Endothelial cell of umbilical vein (primary cell): Measurements from ENCODE around the gene AGO4. TPM values are rescaled to one million over a fixed set of nuclear protein-coding genes. Genes with fewer than 3 reads are reported as not detected.

Experiments used
- BruUV-seq: library from RNA; stranded (reverse); fragments of 400-500 nt; replicated peaks from 2 replicates; lab custom pipeline; 2021; lab: Mats Ljungman, UMichigan
- CTCF ChIA-PET: fragments of 300-600, 350-600 bp; sonication (Branson Sonifier 250); formaldehyde crosslinking; loops from one replicate; lab custom pipeline; 2021; ENCODE audit warnings: antibody characterized with exemption, inconsistent platforms; lab: Charles Lee
- POLR2A ChIA-PET: fragments of 300-600, 350-600 bp; sonication (Branson Sonifier 250); formaldehyde crosslinking; loops from one replicate; lab custom pipeline; 2021; ENCODE audit warnings: antibody characterized with exemption, inconsistent platforms; lab: Charles Lee
- DNase-seq: peaks from one replicate; pipeline ENCODE4 v3.0.0-alpha.2; 2011; ENCODE audit warnings: low read depth, low spot score
- FAIRE-seq: peaks from 2 replicates; lab custom pipeline; 2011; peaks lifted over from hg19 to GRCh38; lab: Jason Lieb, UNC
- H2AFZ ChIP-seq: 2 replicates; pipeline ENCODE4 v1.6.0; 2012; ENCODE audit warnings: low read depth, low read length, control low read depth, inconsistent platforms
- H3K27ac ChIP-seq: 2 replicates; pipeline ENCODE4 v1.5.1; 2011; ENCODE audit warnings: low read depth, mild to moderate bottlenecking, control low read depth, low read length, moderate library complexity; ENCODE audit not compliant: insufficient read depth
- H3K27me3 ChIP-seq, 2 experiments: 2 replicates each; pipeline versions ENCODE4 v1.6.0 to v1.6.1; 2011; ENCODE audit warnings: low read length in 2 of 2, mixed read lengths in 1 of 2; ENCODE audit not compliant: control insufficient read depth in 2 of 2, insufficient read depth in 2 of 2
- H3K36me3 ChIP-seq, 2 experiments: 2 replicates in 1 of 2; 3 replicates in 1 of 2; pipeline ENCODE4 v1.5.1; 2011; ENCODE audit warnings: low read length in 2 of 2, mild to moderate bottlenecking in 1 of 2, moderate library complexity in 1 of 2; ENCODE audit not compliant: control insufficient read depth in 2 of 2, insufficient read depth in 2 of 2; ENCODE audit errors: extremely low read depth in 1 of 2
- H3K4me1 ChIP-seq: 3 replicates; pipeline ENCODE4 v1.5.1; 2011; ENCODE audit warnings: mild to moderate bottlenecking, low read length; ENCODE audit not compliant: control insufficient read depth, insufficient read depth; ENCODE audit errors: extremely low read depth
- H3K4me2 ChIP-seq: 2 replicates; pipeline ENCODE4 v1.6.1; 2011; ENCODE audit warnings: low read length, control low read depth, mixed read lengths; ENCODE audit not compliant: insufficient read depth
- H3K4me3 ChIP-seq, 3 experiments: fragments of 200-600 bp in 1 of 3; sonication (generic), shearing (Covaris generic) in 1 of 3; replicated peaks in 1 of 3; 2 replicates each; pipeline ENCODE4 v1.5.1; 2011 to 2016; ENCODE audit warnings: control low read depth in 3 of 3, low read length in 3 of 3, mild to moderate bottlenecking in 2 of 3, inconsistent platforms in 1 of 3, low read depth in 1 of 3, moderate library complexity in 1 of 3; ENCODE audit not compliant: insufficient read depth in 1 of 3
- H3K79me2 ChIP-seq: 2 replicates; pipeline ENCODE4 v1.6.0; 2012; ENCODE audit warnings: low read length, inconsistent platforms; ENCODE audit not compliant: control insufficient read depth, insufficient read depth
- H3K9ac ChIP-seq: replicated peaks from 2 replicates; pipeline ENCODE3; 2011; ENCODE audit warnings: low read length, control low read depth; ENCODE audit not compliant: insufficient read depth; ENCODE audit errors: extremely low read depth
- H3K9me1 ChIP-seq: replicated peaks from 3 replicates; pipeline ENCODE4 v1.6.0; 2011; ENCODE audit warnings: mild to moderate bottlenecking, low read length; ENCODE audit not compliant: control insufficient read depth, insufficient read depth; ENCODE audit errors: extremely low read depth
- H3K9me3 ChIP-seq: replicated peaks from 2 replicates; pipeline ENCODE4 v1.5.1; 2012; ENCODE audit warnings: low read length, inconsistent platforms; ENCODE audit not compliant: control insufficient read depth, insufficient read depth
- H4K20me1 ChIP-seq: replicated peaks from 2 replicates; pipeline ENCODE3; 2011; ENCODE audit warnings: mild to moderate bottlenecking, low read length; ENCODE audit not compliant: control insufficient read depth, insufficient read depth; ENCODE audit errors: extremely low read depth
- EZH2 ChIP-seq: IDR thresholded peaks from 2 replicates; pipeline ENCODE4 v1.6.1; 2012; ENCODE audit warnings: borderline replicate concordance, low read depth, mild to moderate bottlenecking, moderate library complexity, low read length, inconsistent platforms; ENCODE audit not compliant: severe bottlenecking
- FOS ChIP-seq: IDR thresholded peaks from 2 replicates; pipeline ENCODE4 v1.6.1; 2011; ENCODE audit warnings: mild to moderate bottlenecking, low read length, moderate library complexity, borderline replicate concordance; ENCODE audit not compliant: insufficient read depth
- GATA2 ChIP-seq: IDR thresholded peaks from 2 replicates; pipeline ENCODE4 v1.7.0; 2011; ENCODE audit warnings: low read depth, mild to moderate bottlenecking, moderate library complexity, mixed read lengths, low read length; ENCODE audit not compliant: insufficient read length, insufficient read depth
- JUN ChIP-seq: IDR thresholded peaks from 2 replicates; pipeline ENCODE4 v1.6.1; 2011; ENCODE audit warnings: borderline replicate concordance, low read depth; ENCODE audit not compliant: insufficient read length, insufficient read depth
- MYC ChIP-seq: IDR thresholded peaks from one replicate; pipeline ENCODE4 v1.6.1; 2011; ENCODE audit warnings: mild to moderate bottlenecking, low read depth, low read length
- POLR2A ChIP-seq: IDR thresholded peaks from 2 replicates; pipeline ENCODE4 v1.6.1; 2012; ENCODE audit warnings: low read depth, mild to moderate bottlenecking, control low read depth, low read length
- POLR2AphosphoS5 ChIP-seq: IDR thresholded peaks from 2 replicates; pipeline ENCODE4 v1.6.1; 2012; ENCODE audit warnings: low read depth, mild to moderate bottlenecking, control low read depth, low read length, moderate library complexity; ENCODE audit not compliant: insufficient read depth
- dilution Hi-C: fragments of 300-500 bp; cut with MboI; formaldehyde crosslinking; loops from one replicate; pipeline ENCODE4 v1.15.0; 2019; ENCODE audit warnings: low sequenced_read_pairs; ENCODE audit not compliant: extremely low pct_ligation_motif_present
- intact Hi-C: fragments of 100-400 bp; cut with micrococcal nuclease; formaldehyde crosslinking; loops from one replicate; pipeline ENCODE4 v1.10.0; 2022
- polyA plus RNA-seq, 4 experiments: library from polyadenylated mRNA; depleted of rRNA in 3 of 4; stranded (reverse) in 3 of 4; unstranded in 1 of 4; fragments of >200 nt; gene quantifications; 2 replicates each; pipeline versions ENCODE4 v1.2.1 to v1.2.3, GENCODE V29; 2011 to 2012; ENCODE audit warnings: missing spikeins in 1 of 4
- total RNA-seq: library from RNA; stranded (reverse); gene quantifications from 2 replicates; pipeline ENCODE4 v1.2.3, GENCODE V29; 2021
- TF ChIP-seq, protein P1 (sequence below): IDR thresholded peaks from 2 replicates; pipeline ENCODE4 v1.6.1; 2011; ENCODE audit not compliant: insufficient read depth, insufficient read length
- TF ChIP-seq, protein P2 (sequence below), 2 donors: IDR thresholded peaks; 1 replicate in 1 of 2; 2 replicates in 1 of 2; pipeline ENCODE4 v1.5.1; 2011; ENCODE audit warnings: low read length in 2 of 2, mild to moderate bottlenecking in 2 of 2, moderate library complexity in 2 of 2, control low read depth in 1 of 2, inconsistent platforms in 1 of 2, low read depth in 1 of 2; ENCODE audit not compliant: insufficient read depth in 1 of 2; ENCODE audit errors: extremely low read depth in 1 of 2

Gene AGO4
- total and polyA plus RNA-seq, 2 donors (not counting 3 experiments of a cell fraction or from before 2014, with no cell fraction given): 11.1 to 19.8 TPM

DNA sequence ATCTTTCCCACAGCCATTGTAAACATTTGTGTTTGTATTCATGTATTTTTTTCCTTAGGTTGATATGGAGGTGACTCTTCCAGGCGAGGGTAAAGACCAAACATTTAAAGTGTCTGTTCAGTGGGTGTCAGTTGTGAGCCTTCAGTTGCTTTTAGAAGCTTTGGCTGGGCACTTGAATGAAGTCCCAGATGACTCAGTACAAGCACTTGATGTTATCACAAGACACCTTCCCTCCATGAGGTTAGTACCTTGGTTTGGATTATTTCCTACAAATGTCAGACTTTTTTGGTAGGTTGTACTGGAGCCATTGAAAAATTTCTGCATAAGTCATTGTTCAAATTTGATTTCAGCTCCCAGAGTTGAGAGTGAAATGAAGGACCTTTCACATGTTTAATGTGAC lies 17.4 kb downstream of the AGO4 start:
- no peak overlapping the region for H3K4me3 ChIP-seq
- ChIA-PET CTCF (no interaction called here), POLR2A (no interaction called here)
- peaks cover 4% of the 10 kb centered on the region for H3K9me1 ChIP-seq
- H3K36me3 ChIP-seq: peaks cover 5 to 11% of the 10 kb centered on the region in 2 experiments
- FAIRE-seq (no peak), DNase-seq (no peak)
- no peaks in the 10 kb centered on the region for H4K20me1 ChIP-seq
- no peak overlapping the region for H2AFZ ChIP-seq
- dilution Hi-C loops (no loop called here), intact Hi-C loops (no loop called here)
- no peak overlapping the region for H3K27ac ChIP-seq
- H3K27me3 ChIP-seq: no peaks in the 10 kb centered on the region
- H3K4me2 ChIP-seq: no peak overlapping the region
- no peaks in the 10 kb centered on the region for H3K9me3 ChIP-seq
- H3K4me1 ChIP-seq: no peaks in the 10 kb centered on the region
- H3K9ac ChIP-seq: no peak overlapping the region
- no peaks in the 10 kb centered on the region for H3K79me2 ChIP-seq
- TF ChIP-seq, protein P1, sequence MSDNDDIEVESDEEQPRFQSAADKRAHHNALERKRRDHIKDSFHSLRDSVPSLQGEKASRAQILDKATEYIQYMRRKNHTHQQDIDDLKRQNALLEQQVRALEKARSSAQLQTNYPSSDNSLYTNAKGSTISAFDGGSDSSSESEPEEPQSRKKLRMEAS: no peak
- BruUV-seq: no TSS peak

DNA sequence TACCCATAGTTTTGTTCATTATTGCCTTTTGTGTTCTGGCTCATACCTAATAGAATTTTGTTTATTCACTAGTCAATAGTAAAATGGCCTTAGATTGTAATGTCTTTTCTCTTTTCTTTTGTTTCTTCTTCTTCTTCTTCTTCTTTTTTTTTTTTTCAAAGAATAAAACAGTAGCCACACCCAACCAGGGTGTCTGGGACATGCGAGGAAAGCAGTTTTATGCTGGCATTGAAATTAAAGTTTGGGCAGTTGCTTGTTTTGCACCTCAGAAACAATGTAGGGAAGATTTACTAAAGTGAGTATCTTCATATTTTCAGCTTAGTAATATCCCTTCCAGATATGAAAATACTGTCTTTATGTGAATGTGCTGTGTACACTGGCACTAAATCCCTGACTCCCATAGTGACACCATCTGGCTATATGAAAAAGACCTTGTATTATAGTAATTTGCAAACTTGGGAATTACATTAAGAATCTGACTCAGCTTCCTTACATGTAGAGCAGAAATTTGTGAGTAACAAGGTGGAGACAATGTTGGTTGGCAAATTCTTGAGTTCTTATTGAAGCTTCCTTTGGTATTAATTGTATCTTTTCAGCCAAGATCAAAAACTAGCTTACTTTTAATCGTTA lies 24.6 kb downstream of the AGO4 start:
- dilution Hi-C loops: no loop called here
- Histone ChIP-seq H4K20me1 (no peaks in the 10 kb centered on the region), H3K4me3 (no peak overlapping the region), H3K36me3 (peaks cover 8 to 12% of the 10 kb centered on the region in 2 experiments), H3K9ac (no peak overlapping the region), H3K4me2 (no peak overlapping the region), H3K4me1 (no peaks in the 10 kb centered on the region), H3K9me1 (no peaks in the 10 kb centered on the region), H3K27me3 (no peaks in the 10 kb centered on the region), H3K27ac (no peak overlapping the region), H3K9me3 (no peaks in the 10 kb centered on the region), H2AFZ (no peak overlapping the region), H3K79me2 (no peaks in the 10 kb centered on the region)
- no TSS peak for BruUV-seq
- TF ChIP-seq, protein P2, sequence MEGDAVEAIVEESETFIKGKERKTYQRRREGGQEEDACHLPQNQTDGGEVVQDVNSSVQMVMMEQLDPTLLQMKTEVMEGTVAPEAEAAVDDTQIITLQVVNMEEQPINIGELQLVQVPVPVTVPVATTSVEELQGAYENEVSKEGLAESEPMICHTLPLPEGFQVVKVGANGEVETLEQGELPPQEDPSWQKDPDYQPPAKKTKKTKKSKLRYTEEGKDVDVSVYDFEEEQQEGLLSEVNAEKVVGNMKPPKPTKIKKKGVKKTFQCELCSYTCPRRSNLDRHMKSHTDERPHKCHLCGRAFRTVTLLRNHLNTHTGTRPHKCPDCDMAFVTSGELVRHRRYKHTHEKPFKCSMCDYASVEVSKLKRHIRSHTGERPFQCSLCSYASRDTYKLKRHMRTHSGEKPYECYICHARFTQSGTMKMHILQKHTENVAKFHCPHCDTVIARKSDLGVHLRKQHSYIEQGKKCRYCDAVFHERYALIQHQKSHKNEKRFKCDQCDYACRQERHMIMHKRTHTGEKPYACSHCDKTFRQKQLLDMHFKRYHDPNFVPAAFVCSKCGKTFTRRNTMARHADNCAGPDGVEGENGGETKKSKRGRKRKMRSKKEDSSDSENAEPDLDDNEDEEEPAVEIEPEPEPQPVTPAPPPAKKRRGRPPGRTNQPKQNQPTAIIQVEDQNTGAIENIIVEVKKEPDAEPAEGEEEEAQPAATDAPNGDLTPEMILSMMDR (IDR thresholded peaks at IDR 0.05; ENCODE audit: extremely low read depth in 1 of 2, insufficient read depth in 1 of 2, low read depth in 1 of 2, low read length in 2 of 2): no peak
- TF ChIP-seq JUN: no peak
- TF ChIP-seq EZH2: no peak
- TF ChIP-seq FOS: no peak
- no peak for TF ChIP-seq MYC
- TF ChIP-seq, protein P1: no peak
- no peak for TF ChIP-seq GATA2
- no peak for TF ChIP-seq POLR2A
- TF ChIP-seq POLR2AphosphoS5: no peak
- ChIA-PET CTCF (interaction anchor here (0.9 kb wide), 1 partner anchor 63 kb away, joined by 3 read pairs; the partner anchor contains the start of gene CLSPN), POLR2A (no interaction called here)
- intact Hi-C loops: no loop called here
- DNase-seq (no peak), FAIRE-seq (no peak)
